SK-N-SH treated with all-trans-retinoic acid at 6 μM for 48 hours (cell line): ENCODE results near the gene IGSF9.

Experiments
- ATAC-seq: fragments of 200-7000 bp; cut with Tn5 transposase; 3 replicates; pipeline ENCODE4 v1.9.1; 2020; ENCODE audit warnings: mild to moderate bottlenecking, moderate library complexity
- ARNTL ChIP-seq: fragments of 450-650 bp; formaldehyde crosslinking; IDR thresholded peaks from 2 replicates; pipeline ENCODE4 v1.5.0; 2020; ENCODE audit warnings: low read depth, mild to moderate bottlenecking, moderate library complexity, borderline replicate concordance
- BACH2 ChIP-seq: fragments of 250-450 bp; sonication (Bioruptor Pico); IDR thresholded peaks from 2 replicates; pipeline ENCODE4 v1.9.0; 2021; ENCODE audit warnings: mild to moderate bottlenecking, borderline replicate concordance
- CSDC2 ChIP-seq: fragments of 250-450 bp; sonication (Bioruptor Pico); IDR thresholded peaks from 2 replicates; pipeline ENCODE4 v1.5.0; 2020; ENCODE audit warnings: mild to moderate bottlenecking, moderate library complexity
- ESRRG ChIP-seq: fragments of 250-450 bp; sonication (Bioruptor Pico); IDR thresholded peaks from 2 replicates; pipeline ENCODE4 v1.6.1; 2021; ENCODE audit warnings: mild to moderate bottlenecking
- GLIS3 ChIP-seq: fragments of 250-450 bp; sonication (Bioruptor Pico); IDR thresholded peaks from 2 replicates; pipeline ENCODE4 v1.5.0; 2020; ENCODE audit warnings: mild to moderate bottlenecking, moderate library complexity
- ISL1 ChIP-seq: fragments of 250-450 bp; sonication (Bioruptor Pico); IDR thresholded peaks from 2 replicates; pipeline ENCODE4 v2.1.2; 2022; ENCODE audit warnings: mild to moderate bottlenecking, moderate library complexity
- OSR1 ChIP-seq: fragments of 250-450 bp; sonication (Bioruptor Pico); IDR thresholded peaks from 2 replicates; pipeline ENCODE4 v1.8.0; 2022; ENCODE audit warnings: moderate library complexity, mild to moderate bottlenecking, inconsistent platforms
- PATZ1 ChIP-seq: fragments of 250-450 bp; sonication (Bioruptor Pico); IDR thresholded peaks from 2 replicates; pipeline ENCODE4 v1.8.0; 2020; ENCODE audit warnings: mild to moderate bottlenecking, moderate library complexity, borderline replicate concordance
- PPARA ChIP-seq: fragments of 250-450 bp; sonication (Bioruptor Pico); IDR thresholded peaks from 2 replicates; pipeline ENCODE4 v1.5.0; 2020; ENCODE audit warnings: mild to moderate bottlenecking, borderline replicate concordance
- RARB ChIP-seq: fragments of 250-450 bp; sonication (Bioruptor Pico); IDR thresholded peaks from 2 replicates; pipeline ENCODE4 v1.8.0; 2021; ENCODE audit warnings: mild to moderate bottlenecking, moderate library complexity
- SNAI2 ChIP-seq: fragments of 250-450 bp; sonication (Bioruptor Pico); IDR thresholded peaks from 2 replicates; pipeline ENCODE4 v1.5.0; 2020; ENCODE audit warnings: mild to moderate bottlenecking, moderate library complexity
- TCF4 ChIP-seq: fragments of 250-450 bp; sonication (Bioruptor Pico); IDR thresholded peaks from 2 replicates; pipeline ENCODE4 v1.8.0; 2021; ENCODE audit warnings: mild to moderate bottlenecking, moderate library complexity, borderline replicate concordance
- TOX ChIP-seq: fragments of 250-450 bp; sonication (Bioruptor Pico); IDR thresholded peaks from 2 replicates; pipeline ENCODE4 v1.8.0; 2021; ENCODE audit warnings: mild to moderate bottlenecking, moderate library complexity, borderline replicate concordance
- TSHZ2 ChIP-seq: fragments of 250-450 bp; sonication (Bioruptor Pico); IDR thresholded peaks from 2 replicates; pipeline ENCODE4 v1.5.0; 2020; ENCODE audit warnings: mild to moderate bottlenecking, moderate library complexity
- ZC3H10 ChIP-seq: fragments of 250-450 bp; sonication (Bioruptor Pico); IDR thresholded peaks from 2 replicates; pipeline ENCODE4 v1.5.1; 2021; ENCODE audit warnings: mild to moderate bottlenecking, moderate library complexity
- ZFP3 ChIP-seq: fragments of 250-450 bp; sonication (Bioruptor Pico); IDR thresholded peaks from 2 replicates; pipeline ENCODE4 v1.5.0; 2020; ENCODE audit warnings: mild to moderate bottlenecking, moderate library complexity
- ZFP30 ChIP-seq: fragments of 450-650 bp; formaldehyde crosslinking; IDR thresholded peaks from 2 replicates; pipeline ENCODE4 v1.5.0; 2022; ENCODE audit warnings: mild to moderate bottlenecking, moderate library complexity
- ZNF565 ChIP-seq: fragments of 450-650 bp; formaldehyde crosslinking; conservative IDR thresholded peaks from 2 replicates; pipeline ENCODE4 v1.5.0; 2020; ENCODE audit warnings: low read depth, mild to moderate bottlenecking, moderate library complexity
- ZNF70 ChIP-seq: fragments of 450-650 bp; formaldehyde crosslinking; IDR thresholded peaks from 2 replicates; pipeline ENCODE4 v1.5.0; 2020; ENCODE audit warnings: mild to moderate bottlenecking, moderate library complexity
- ZNF8 ChIP-seq: fragments of 450-650 bp; formaldehyde crosslinking; IDR thresholded peaks from 2 replicates; pipeline ENCODE4 v1.5.0; 2020; ENCODE audit warnings: mild to moderate bottlenecking, moderate library complexity
- TF ChIP-seq, protein P1 (sequence below): fragments of 250-450 bp; sonication (Bioruptor Pico); IDR thresholded peaks from 2 replicates; pipeline ENCODE4 v1.8.0; 2021; ENCODE audit warnings: low read depth, mild to moderate bottlenecking, moderate library complexity, borderline replicate concordance
- TF ChIP-seq, protein P2 (sequence below): fragments of 250-450 bp; sonication (Bioruptor Pico); IDR thresholded peaks from 2 replicates; pipeline ENCODE4 v1.5.1; 2021; ENCODE audit warnings: mild to moderate bottlenecking, moderate library complexity
- TF ChIP-seq, protein P3 (sequence below): fragments of 250-450 bp; sonication (Bioruptor Pico); IDR thresholded peaks from 2 replicates; pipeline ENCODE4 v1.5.1; 2020; ENCODE audit warnings: low read depth, mild to moderate bottlenecking, moderate library complexity

Gene IGSF9

DNA sequence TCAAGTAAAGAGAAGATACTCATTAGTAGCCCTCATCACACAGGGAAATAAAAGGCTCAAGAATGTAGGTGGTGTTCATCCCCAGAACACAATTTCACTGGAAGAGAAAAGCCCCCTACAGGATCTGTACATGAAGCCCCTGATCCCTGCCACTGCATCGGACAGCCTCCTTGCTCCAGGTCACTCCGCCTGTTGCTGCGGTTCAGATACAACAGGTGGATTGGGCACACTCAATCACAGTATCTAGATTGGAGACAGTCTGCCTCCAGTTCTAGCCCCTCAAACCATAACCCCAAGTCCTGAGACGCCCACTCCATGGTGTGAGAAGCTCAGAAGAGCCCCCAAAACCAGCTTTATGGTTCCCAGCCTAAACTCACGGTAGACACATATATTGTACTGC is 7.5 kb upstream of the IGSF9 start:
- no peak for ATAC-seq
- no peak for TF ChIP-seq ESRRG (CRISPR knock-in tag)
- TF ChIP-seq ARNTL (CRISPR knock-in tag) = no peak
- TF ChIP-seq ZNF70 (CRISPR knock-in tag) = no peak
- no peak for TF ChIP-seq ZFP3
- TF ChIP-seq ZNF565 (CRISPR knock-in tag) = no peak
- TF ChIP-seq, protein P1, sequence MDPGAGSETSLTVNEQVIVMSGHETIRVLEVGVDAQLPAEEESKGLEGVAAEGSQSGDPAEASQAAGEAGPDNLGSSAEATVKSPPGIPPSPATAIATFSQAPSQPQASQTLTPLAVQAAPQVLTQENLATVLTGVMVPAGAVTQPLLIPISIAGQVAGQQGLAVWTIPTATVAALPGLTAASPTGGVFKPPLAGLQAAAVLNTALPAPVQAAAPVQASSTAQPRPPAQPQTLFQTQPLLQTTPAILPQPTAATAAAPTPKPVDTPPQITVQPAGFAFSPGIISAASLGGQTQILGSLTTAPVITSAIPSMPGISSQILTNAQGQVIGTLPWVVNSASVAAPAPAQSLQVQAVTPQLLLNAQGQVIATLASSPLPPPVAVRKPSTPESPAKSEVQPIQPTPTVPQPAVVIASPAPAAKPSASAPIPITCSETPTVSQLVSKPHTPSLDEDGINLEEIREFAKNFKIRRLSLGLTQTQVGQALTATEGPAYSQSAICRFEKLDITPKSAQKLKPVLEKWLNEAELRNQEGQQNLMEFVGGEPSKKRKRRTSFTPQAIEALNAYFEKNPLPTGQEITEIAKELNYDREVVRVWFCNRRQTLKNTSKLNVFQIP (CRISPR knock-in tag) = no peak
- no peak for TF ChIP-seq ISL1 (CRISPR knock-in tag)
- TF ChIP-seq TSHZ2 = no peak
- TF ChIP-seq BACH2 = no peak
- TF ChIP-seq, protein P2, sequence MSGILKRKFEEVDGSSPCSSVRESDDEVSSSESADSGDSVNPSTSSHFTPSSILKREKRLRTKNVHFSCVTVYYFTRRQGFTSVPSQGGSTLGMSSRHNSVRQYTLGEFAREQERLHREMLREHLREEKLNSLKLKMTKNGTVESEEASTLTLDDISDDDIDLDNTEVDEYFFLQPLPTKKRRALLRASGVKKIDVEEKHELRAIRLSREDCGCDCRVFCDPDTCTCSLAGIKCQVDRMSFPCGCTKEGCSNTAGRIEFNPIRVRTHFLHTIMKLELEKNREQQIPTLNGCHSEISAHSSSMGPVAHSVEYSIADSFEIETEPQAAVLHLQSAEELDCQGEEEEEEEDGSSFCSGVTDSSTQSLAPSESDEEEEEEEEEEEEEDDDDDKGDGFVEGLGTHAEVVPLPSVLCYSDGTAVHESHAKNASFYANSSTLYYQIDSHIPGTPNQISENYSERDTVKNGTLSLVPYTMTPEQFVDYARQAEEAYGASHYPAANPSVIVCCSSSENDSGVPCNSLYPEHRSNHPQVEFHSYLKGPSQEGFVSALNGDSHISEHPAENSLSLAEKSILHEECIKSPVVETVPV (CRISPR knock-in tag) = no peak
- TF ChIP-seq ZNF8 (CRISPR knock-in tag) = no peak
- no peak for TF ChIP-seq TCF4 (CRISPR knock-in tag)
- no peak for TF ChIP-seq CSDC2 (CRISPR knock-in tag)
- TF ChIP-seq OSR1 (CRISPR knock-in tag) = no peak
- no peak for TF ChIP-seq ZC3H10 (CRISPR knock-in tag)
- TF ChIP-seq SNAI2 (CRISPR knock-in tag) = no peak
- no peak for TF ChIP-seq PATZ1
- no peak for TF ChIP-seq TOX (CRISPR knock-in tag)
- no peak for TF ChIP-seq RARB (CRISPR knock-in tag)
- no peak for TF ChIP-seq GLIS3 (CRISPR knock-in tag)

- ATAC-seq = no peak
- TF ChIP-seq GLIS3 (CRISPR knock-in tag) (no peak), ZFP30 (CRISPR knock-in tag) (no peak), ZFP3 (no peak), ARNTL (CRISPR knock-in tag) (no peak), BACH2 (no peak), PATZ1 (no peak), ZC3H10 (CRISPR knock-in tag) (no peak), ZNF70 (CRISPR knock-in tag) (no peak), SNAI2 (CRISPR knock-in tag) (no peak), TOX (CRISPR knock-in tag) (no peak), TSHZ2 (no peak), ZNF565 (CRISPR knock-in tag) (no peak), PPARA (CRISPR knock-in tag) (no peak), RARB (CRISPR knock-in tag) (no peak), ZNF8 (CRISPR knock-in tag) (no peak)
- TF ChIP-seq, protein P3, sequence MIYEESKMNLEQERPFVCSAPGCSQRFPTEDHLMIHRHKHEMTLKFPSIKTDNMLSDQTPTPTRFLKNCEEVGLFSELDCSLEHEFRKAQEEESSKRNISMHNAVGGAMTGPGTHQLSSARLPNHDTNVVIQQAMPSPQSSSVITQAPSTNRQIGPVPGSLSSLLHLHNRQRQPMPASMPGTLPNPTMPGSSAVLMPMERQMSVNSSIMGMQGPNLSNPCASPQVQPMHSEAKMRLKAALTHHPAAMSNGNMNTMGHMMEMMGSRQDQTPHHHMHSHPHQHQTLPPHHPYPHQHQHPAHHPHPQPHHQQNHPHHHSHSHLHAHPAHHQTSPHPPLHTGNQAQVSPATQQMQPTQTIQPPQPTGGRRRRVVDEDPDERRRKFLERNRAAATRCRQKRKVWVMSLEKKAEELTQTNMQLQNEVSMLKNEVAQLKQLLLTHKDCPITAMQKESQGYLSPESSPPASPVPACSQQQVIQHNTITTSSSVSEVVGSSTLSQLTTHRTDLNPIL (CRISPR knock-in tag) = no peak
- TF ChIP-seq, protein P2 (CRISPR knock-in tag) = no peak
Measured at GRCh38 chr1:159951551-159951950, 6.1 kb upstream of the IGSF9 start.
